GM23338 (cell line): Measurements from ENCODE around the gene HRK. TPM values are rescaled to one million over a fixed set of nuclear protein-coding genes. Genes with fewer than 3 reads are reported as not detected.

Experiments used
- ATAC-seq: fragments of 200-7000 bp; cut with Tn5 transposase; 3 replicates; pipeline ENCODE4 v1.9.1; 2020
- DNase-seq: peaks from one replicate; pipeline ENCODE4 v3.0.0-alpha.2; 2015; ENCODE audit warnings: low spot score
- H2AFZ ChIP-seq: fragments of 200-600 bp; sonication (generic); 2 replicates; pipeline ENCODE4 v1.8.0; 2016; ENCODE audit warnings: antibody characterized with exemption, mild to moderate bottlenecking, moderate library complexity
- H3F3A ChIP-seq: fragments of 200-600 bp; sonication (generic); replicated peaks from 2 replicates; pipeline ENCODE4 v1.8.0; 2017; ENCODE audit warnings: antibody characterized with exemption, mixed run types, low read depth
- H3K27ac ChIP-seq: fragments of 200-600 bp; sonication (generic); 2 replicates; pipeline ENCODE4 v1.6.1; 2016; ENCODE audit warnings: low read depth
- H3K27me3 ChIP-seq: fragments of 200-600 bp; sonication (generic); 2 replicates; pipeline ENCODE4 v1.8.0; 2016; ENCODE audit warnings: mild to moderate bottlenecking, mixed run types, moderate library complexity; ENCODE audit not compliant: insufficient read depth
- H3K36me3 ChIP-seq: fragments of 200-600 bp; sonication (generic); 2 replicates; pipeline ENCODE4 v1.8.0; 2016; ENCODE audit warnings: mild to moderate bottlenecking; ENCODE audit not compliant: insufficient read depth
- H3K4me1 ChIP-seq: fragments of 200-600 bp; sonication (generic); 2 replicates; pipeline ENCODE4 v1.8.0; 2016; ENCODE audit warnings: mild to moderate bottlenecking, moderate library complexity; ENCODE audit not compliant: insufficient read depth
- H3K4me2 ChIP-seq: fragments of 200-600 bp; sonication (generic); 2 replicates; pipeline ENCODE4 v1.7.1; 2017; ENCODE audit warnings: mixed run types
- H3K4me3 ChIP-seq: fragments of 200-600 bp; sonication (generic); 2 replicates; pipeline ENCODE4 v1.6.1; 2016; ENCODE audit warnings: mixed run types
- H3K79me2 ChIP-seq: fragments of 200-600 bp; sonication (generic); replicated peaks from 2 replicates; pipeline ENCODE4 v1.8.0; 2017; ENCODE audit warnings: mild to moderate bottlenecking; ENCODE audit not compliant: insufficient read depth
- H3K9me2 ChIP-seq: fragments of 200-600 bp; sonication (generic); 2 replicates; pipeline ENCODE4 v1.8.0; 2017; ENCODE audit not compliant: insufficient read depth
- H4K20me1 ChIP-seq: fragments of 200-600 bp; sonication (generic); replicated peaks from 2 replicates; pipeline ENCODE4 v1.8.0; 2017; ENCODE audit warnings: mild to moderate bottlenecking; ENCODE audit not compliant: insufficient read depth
- H3K27ac Mint-ChIP-seq: 2 replicates; pipeline ENCODE4 v1.8.0; 2020; ENCODE audit warnings: inconsistent platforms, mild to moderate bottlenecking, moderate library complexity, mixed read lengths
- H3K27me3 Mint-ChIP-seq: 3 replicates; pipeline ENCODE4 v1.8.0; 2022; ENCODE audit warnings: low read depth, mild to moderate bottlenecking, moderate library complexity, mixed read lengths, inconsistent platforms; ENCODE audit not compliant: insufficient read depth, poor library complexity
- H3K36me3 Mint-ChIP-seq: 3 replicates; pipeline ENCODE4 v1.8.0; 2021; ENCODE audit warnings: low read depth, mild to moderate bottlenecking, inconsistent platforms, moderate library complexity, mixed read lengths
- H3K4me1 Mint-ChIP-seq: 3 replicates; pipeline ENCODE4 v1.8.0; 2020; ENCODE audit warnings: mild to moderate bottlenecking, inconsistent platforms, mixed read lengths
- H3K4me3 Mint-ChIP-seq: 3 replicates; pipeline ENCODE4 v1.8.0; 2021; ENCODE audit warnings: moderate library complexity, mild to moderate bottlenecking, inconsistent platforms, mixed read lengths
- H3K9me3 Mint-ChIP-seq: 3 replicates; pipeline ENCODE4 v1.8.0; 2020; ENCODE audit warnings: moderate library complexity, mild to moderate bottlenecking, inconsistent platforms, mixed read lengths
- CREB1 ChIP-seq: fragments of 250-450 bp; sonication (Bioruptor Pico); IDR thresholded peaks from 2 replicates; pipeline ENCODE4 v1.5.0; 2020; ENCODE audit warnings: low read depth, mild to moderate bottlenecking, moderate library complexity
- CTCF ChIP-seq, 2 experiments: fragments of 200-600 bp in 1 of 2; sonication (generic) in 1 of 2; conservative IDR thresholded peaks; 2 replicates each; pipeline versions ENCODE4 v1.5.1 to v1.6.1; 2016 to 2017; ENCODE audit warnings: antibody characterized with exemption in 2 of 2, low read depth in 2 of 2, mild to moderate bottlenecking in 2 of 2, moderate library complexity in 1 of 2
- ETS1 ChIP-seq: IDR thresholded peaks from 2 replicates; pipeline ENCODE4 v1.6.1; 2016; ENCODE audit warnings: antibody characterized with exemption
- JUNB ChIP-seq: IDR thresholded peaks from one replicate; pipeline ENCODE4 v1.6.1; 2016; ENCODE audit warnings: antibody characterized with exemption; ENCODE audit not compliant: unreplicated experiment
- REST ChIP-seq: IDR thresholded peaks from one replicate; pipeline ENCODE4 v1.6.1; 2018; ENCODE audit warnings: antibody characterized with exemption; ENCODE audit not compliant: unreplicated experiment
- ZNF462 ChIP-seq: fragments of 250-450 bp; sonication (Bioruptor Pico); IDR thresholded peaks from 2 replicates; pipeline ENCODE4 v1.5.0; 2020; ENCODE audit warnings: mild to moderate bottlenecking, moderate library complexity
- polyA plus RNA-seq: library from polyadenylated mRNA; unstranded; fragments of >200 nt; fragmentation: Nextera tagmentation; extraction: Ambion mirVana; gene quantifications from 2 replicates; pipeline ENCODE4 v1.2.1, GENCODE V29; 2016
- total RNA-seq: library from RNA; depleted of rRNA; stranded (reverse); fragments of >200 nt; shearing (Covaris generic); gene quantifications from 2 replicates; pipeline ENCODE4 v1.2.3, GENCODE V29; 2014

HRK gene
- total and polyA plus RNA-seq, 2 experiments from 2014 or later: 1.7 to 1.9 TPM

- TF ChIP-seq CTCF (conservative IDR thresholded peaks at IDR 0.05; ENCODE audit: low read depth in 2 of 2) (no peak), REST (no peak), JUNB (no peak), CREB1 (no peak)
Measured at GRCh38 chr12:116894913-116895312, 13.7 kb upstream of the HRK start (continued).

- no peak overlapping the region for H3K27ac ChIP-seq
- H3K4me2 ChIP-seq: no peak overlapping the region
- DNase-seq (peak; percentile 31), ATAC-seq (peak; percentile 62; the same call in 2 of the 3 replicates)
- no peaks in the 10 kb centered on the region for H3K79me2 ChIP-seq
- H3K36me3 Mint-ChIP-seq: no peaks in the 10 kb centered on the region
- H3K27me3 ChIP-seq: no peaks in the 10 kb centered on the region
- no peaks in the 10 kb centered on the region for H3K4me1 ChIP-seq
- no peaks in the 10 kb centered on the region for H3K9me2 ChIP-seq
- H3K27ac Mint-ChIP-seq: no peak overlapping the region
- peaks cover 3% of the 10 kb centered on the region for H3K27me3 Mint-ChIP-seq
- H4K20me1 ChIP-seq: no peaks in the 10 kb centered on the region
- TF ChIP-seq ETS1 (peak; percentile 45; the same call in 1 of the 2 replicates), ZNF462 (no peak)
- no peaks in the 10 kb centered on the region for H3K9me3 Mint-ChIP-seq
- no peak overlapping the region for H3K4me3 ChIP-seq
- no peaks in the 10 kb centered on the region for H3K4me1 Mint-ChIP-seq
- H3K36me3 ChIP-seq: no peaks in the 10 kb centered on the region
- H3F3A ChIP-seq: no peaks in the 10 kb centered on the region
- no peak overlapping the region for H2AFZ ChIP-seq
- H3K4me3 Mint-ChIP-seq: no peak overlapping the region
Measured at GRCh38 chr12:116892349-116893140, 11.3 kb upstream of the HRK start.
